Caco-2 (cell line): ENCODE results near the gene ISM1. TPM values are rescaled to one million over a fixed set of nuclear protein-coding genes. Genes with fewer than 3 reads are reported as not detected.

ENCODE experiments used
- BruUV-seq: library from RNA; stranded (reverse); fragments of 400-500 nt; replicated peaks from 2 replicates; lab custom pipeline; 2021; lab: Mats Ljungman, UMichigan
- CTCF ChIA-PET: fragments of 300-600 bp; sonication (Branson Sonifier 250); formaldehyde crosslinking; loops from one replicate; lab custom pipeline; 2022; ENCODE audit warnings: antibody characterized with exemption; lab: Charles Lee
- POLR2A ChIA-PET: fragments of 300-600 bp; sonication (Branson Sonifier 250); formaldehyde crosslinking; loops from one replicate; lab custom pipeline; 2022; ENCODE audit warnings: antibody characterized with exemption; lab: Charles Lee
- DNase-seq, 2 experiments: peaks; one replicate each; pipeline versions ENCODE4 v3.0.0 to v3.0.0-alpha.2; 2020 to 2022
- H3K27me3 ChIP-seq: replicated peaks from 2 replicates; pipeline ENCODE4 v1.6.0; 2011; ENCODE audit warnings: low read length; ENCODE audit not compliant: control insufficient read depth, insufficient read depth
- H3K36me3 ChIP-seq: 2 replicates; pipeline ENCODE4 v1.5.1; 2011; ENCODE audit warnings: low read length; ENCODE audit not compliant: control insufficient read depth, insufficient read depth
- H3K4me1 ChIP-seq: fragments of 250-450 bp; sonication (Bioruptor Pico); 2 replicates; pipeline ENCODE4 v1.5.1; 2020; ENCODE audit warnings: mild to moderate bottlenecking
- H3K4me3 ChIP-seq: 2 replicates; pipeline ENCODE4 v1.5.1; 2011; ENCODE audit warnings: low read depth, mild to moderate bottlenecking, control low read depth, low read length
- H3K9me3 ChIP-seq: fragments of 250-450 bp; sonication (Bioruptor Pico); 2 replicates; pipeline ENCODE4 v1.5.1; 2020; ENCODE audit warnings: mild to moderate bottlenecking, moderate library complexity
- H3K27ac Mint-ChIP-seq: one replicate; pipeline ENCODE4 v1.8.0; 2022; ENCODE audit warnings: mixed read lengths; ENCODE audit not compliant: unreplicated experiment
- H3K27me3 Mint-ChIP-seq: one replicate; pipeline ENCODE4 v1.8.0; 2022; ENCODE audit warnings: mixed read lengths; ENCODE audit not compliant: insufficient read depth, unreplicated experiment
- H3K36me3 Mint-ChIP-seq: one replicate; pipeline ENCODE4 v1.8.0; 2022; ENCODE audit warnings: mild to moderate bottlenecking, mixed read lengths; ENCODE audit not compliant: insufficient read depth, unreplicated experiment
- H3K4me1 Mint-ChIP-seq: one replicate; pipeline ENCODE4 v1.8.0; 2022; ENCODE audit warnings: low read depth, mixed read lengths; ENCODE audit not compliant: unreplicated experiment
- H3K4me3 Mint-ChIP-seq: one replicate; pipeline ENCODE4 v1.8.0; 2022; ENCODE audit warnings: mild to moderate bottlenecking, moderate library complexity, mixed read lengths; ENCODE audit not compliant: unreplicated experiment
- H3K9me3 Mint-ChIP-seq: one replicate; pipeline ENCODE4 v1.8.0; 2022; ENCODE audit warnings: mixed read lengths; ENCODE audit not compliant: unreplicated experiment
- intact Hi-C: fragments of 100-400 bp; cut with micrococcal nuclease; formaldehyde crosslinking; loops from one replicate; pipeline ENCODE4 v1.10.0; 2022; ENCODE audit not compliant: unreplicated experiment
- total RNA-seq: library from RNA; stranded (reverse); gene quantifications from 2 replicates; pipeline ENCODE4 v1.2.3, GENCODE V29; 2022
- TF ChIP-seq, protein P1 (sequence below), 2 experiments: fragments of 200-600 bp in 1 of 2; IDR thresholded peaks; 1 replicate in 1 of 2; 2 replicates in 1 of 2; pipeline versions ENCODE4 v1.5.1 to v1.8.0; 2011 to 2022; ENCODE audit warnings: antibody characterized with exemption in 1 of 2, control low read depth in 1 of 2, inconsistent platforms in 1 of 2, low read depth in 1 of 2, low read length in 1 of 2, mild to moderate bottlenecking in 1 of 2, moderate library complexity in 1 of 2; ENCODE audit not compliant: insufficient read depth in 1 of 2, severe bottlenecking in 1 of 2, unreplicated experiment in 1 of 2

The ISM1 gene
- total RNA-seq, 1 experiment from 2014 or later, result 1.8 TPM

DNA sequence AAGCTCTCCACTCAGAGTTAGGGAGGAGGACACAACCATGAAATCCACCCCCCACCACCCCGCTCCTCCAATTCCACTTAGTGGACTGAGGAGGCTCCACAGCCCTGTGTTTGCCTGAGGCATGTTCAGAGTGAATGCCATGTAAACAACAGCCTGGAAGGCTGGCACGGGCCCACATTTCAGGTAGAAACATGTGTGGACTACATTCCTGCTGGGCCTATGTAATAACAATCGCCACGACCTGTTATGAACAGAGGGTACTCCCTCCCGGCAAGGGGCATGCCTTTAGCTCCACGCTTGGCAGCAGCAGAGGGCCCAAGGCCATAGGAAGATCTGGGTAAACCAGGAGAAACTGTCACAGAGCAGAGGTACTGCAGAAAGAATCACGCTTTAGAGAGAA is 65.5 kb downstream of the ISM1 start:
- H3K36me3 Mint-ChIP-seq, result no peaks in the 10 kb centered on the region
- no peaks in the 10 kb centered on the region for H3K27me3 Mint-ChIP-seq
- no peak overlapping the region for H3K27ac Mint-ChIP-seq
- H3K4me3 Mint-ChIP-seq, result no peak overlapping the region
- no peaks in the 10 kb centered on the region for H3K27me3 ChIP-seq
- ChIA-PET CTCF (no interaction called here), POLR2A (no interaction called here)
- intact Hi-C loops, result no loop called here
- no peak overlapping the region for H3K4me3 ChIP-seq
- H3K36me3 ChIP-seq, result no peaks in the 10 kb centered on the region
- peaks cover 7% of the 10 kb centered on the region for H3K4me1 ChIP-seq
- TF ChIP-seq, protein P1, sequence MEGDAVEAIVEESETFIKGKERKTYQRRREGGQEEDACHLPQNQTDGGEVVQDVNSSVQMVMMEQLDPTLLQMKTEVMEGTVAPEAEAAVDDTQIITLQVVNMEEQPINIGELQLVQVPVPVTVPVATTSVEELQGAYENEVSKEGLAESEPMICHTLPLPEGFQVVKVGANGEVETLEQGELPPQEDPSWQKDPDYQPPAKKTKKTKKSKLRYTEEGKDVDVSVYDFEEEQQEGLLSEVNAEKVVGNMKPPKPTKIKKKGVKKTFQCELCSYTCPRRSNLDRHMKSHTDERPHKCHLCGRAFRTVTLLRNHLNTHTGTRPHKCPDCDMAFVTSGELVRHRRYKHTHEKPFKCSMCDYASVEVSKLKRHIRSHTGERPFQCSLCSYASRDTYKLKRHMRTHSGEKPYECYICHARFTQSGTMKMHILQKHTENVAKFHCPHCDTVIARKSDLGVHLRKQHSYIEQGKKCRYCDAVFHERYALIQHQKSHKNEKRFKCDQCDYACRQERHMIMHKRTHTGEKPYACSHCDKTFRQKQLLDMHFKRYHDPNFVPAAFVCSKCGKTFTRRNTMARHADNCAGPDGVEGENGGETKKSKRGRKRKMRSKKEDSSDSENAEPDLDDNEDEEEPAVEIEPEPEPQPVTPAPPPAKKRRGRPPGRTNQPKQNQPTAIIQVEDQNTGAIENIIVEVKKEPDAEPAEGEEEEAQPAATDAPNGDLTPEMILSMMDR (IDR thresholded peaks at IDR 0.05; ENCODE audit: insufficient read depth in 1 of 2, low read depth in 1 of 2, low read length in 1 of 2, severe bottlenecking in 1 of 2, unreplicated experiment in 1 of 2), result no peak
- no peak for DNase-seq
- H3K4me1 Mint-ChIP-seq, result peaks cover 6% of the 10 kb centered on the region
- no TSS peak for BruUV-seq
- no peaks in the 10 kb centered on the region for H3K9me3 Mint-ChIP-seq
- H3K9me3 ChIP-seq, result no peaks in the 10 kb centered on the region

DNA sequence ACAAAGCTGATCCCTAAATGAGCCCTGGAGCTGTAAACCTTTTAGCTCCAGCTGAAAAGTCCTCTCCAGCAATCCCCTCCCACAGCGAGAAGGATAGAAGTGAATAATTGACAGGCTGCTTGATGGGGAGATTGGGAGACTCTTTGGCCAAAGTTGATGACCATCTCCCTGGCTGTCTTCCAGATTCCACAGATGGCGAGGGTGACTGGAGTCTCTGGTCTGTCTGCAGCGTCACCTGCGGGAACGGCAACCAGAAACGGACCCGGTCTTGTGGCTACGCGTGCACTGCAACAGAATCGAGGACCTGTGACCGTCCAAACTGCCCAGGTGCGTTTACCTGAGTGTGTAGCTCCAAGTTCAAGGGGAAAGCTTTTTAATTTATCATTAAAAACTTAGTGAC is 67.3 kb downstream of the ISM1 start:
- no peak overlapping the region for H3K27ac Mint-ChIP-seq
- H3K9me3 Mint-ChIP-seq, result no peaks in the 10 kb centered on the region
- no peak overlapping the region for H3K4me3 Mint-ChIP-seq
- intact Hi-C loops, result no loop called here
- no TSS peak for BruUV-seq
- H3K4me1 Mint-ChIP-seq, result peaks cover 6% of the 10 kb centered on the region
- peaks cover 8% of the 10 kb centered on the region for H3K4me1 ChIP-seq
- DNase-seq, result no peak
- H3K27me3 Mint-ChIP-seq, result no peaks in the 10 kb centered on the region
- H3K27me3 ChIP-seq, result no peaks in the 10 kb centered on the region
- H3K9me3 ChIP-seq, result no peaks in the 10 kb centered on the region
- CTCF ChIA-PET, result no interaction called here
- no peak overlapping the region for H3K4me3 ChIP-seq
- POLR2A ChIA-PET, result no interaction called here
- H3K36me3 Mint-ChIP-seq, result no peaks in the 10 kb centered on the region
- TF ChIP-seq, protein P1 (IDR thresholded peaks at IDR 0.05; ENCODE audit: insufficient read depth in 1 of 2, low read depth in 1 of 2, low read length in 1 of 2, severe bottlenecking in 1 of 2, unreplicated experiment in 1 of 2), result no peak
- H3K36me3 ChIP-seq, result no peaks in the 10 kb centered on the region

DNA sequence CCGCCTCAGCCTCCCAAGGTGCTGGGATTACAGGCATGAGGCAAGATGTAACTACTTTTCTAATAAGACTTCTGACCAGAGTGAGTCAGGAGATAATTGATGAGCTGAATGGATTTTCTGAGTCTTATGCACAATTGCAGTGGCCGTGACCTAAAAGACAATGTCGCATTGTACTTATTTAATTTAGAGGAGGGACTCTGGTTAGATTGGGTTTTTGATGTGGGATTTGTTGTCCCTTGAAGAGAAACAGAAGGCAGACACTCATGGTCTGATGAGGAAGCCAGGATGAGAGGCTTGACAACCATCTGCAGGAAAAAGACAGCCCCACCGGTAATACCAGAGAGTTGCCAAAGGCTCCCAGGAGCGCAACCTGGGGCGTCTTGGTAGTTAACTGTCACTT is 68.0 kb downstream of the ISM1 start:
- no peaks in the 10 kb centered on the region for H3K27me3 ChIP-seq
- ChIA-PET CTCF (no interaction called here), POLR2A (no interaction called here)
- intact Hi-C loops, result no loop called here
- TF ChIP-seq, protein P1 (IDR thresholded peaks at IDR 0.05; ENCODE audit: insufficient read depth in 1 of 2, low read depth in 1 of 2, low read length in 1 of 2, severe bottlenecking in 1 of 2, unreplicated experiment in 1 of 2), result no peak
- peaks cover 6% of the 10 kb centered on the region for H3K4me1 Mint-ChIP-seq
- DNase-seq, result no peak
- H3K4me3 ChIP-seq, result no peak overlapping the region
- no peak overlapping the region for H3K4me3 Mint-ChIP-seq
- peaks cover 8% of the 10 kb centered on the region for H3K4me1 ChIP-seq
- no peaks in the 10 kb centered on the region for H3K36me3 Mint-ChIP-seq
- no peak overlapping the region for H3K27ac Mint-ChIP-seq
- H3K36me3 ChIP-seq, result no peaks in the 10 kb centered on the region
- H3K9me3 Mint-ChIP-seq, result no peaks in the 10 kb centered on the region
- H3K9me3 ChIP-seq, result no peaks in the 10 kb centered on the region
- BruUV-seq, result no TSS peak
- H3K27me3 Mint-ChIP-seq, result no peaks in the 10 kb centered on the region
